ENCODE results near the gene EFL1.
"Not testable (repeated sequence)": the region's sequence is repeated elsewhere in the genome, so short reads cannot be mapped to it uniquely, and the experiment has no call there.

The EFL1 gene

GRCh38 chr15:82197733-82198594 lies 64.6 kb downstream of the EFL1 start:
- DNase-seq (ENCODE audit: low read depth in 2 of 2): peak; percentile 43 to 47

GRCh38 chr15:82196353-82196752 lies 66.2 kb downstream of the EFL1 start:
- no peak for DNase-seq (ENCODE audit: low read depth in 2 of 2)

DNA sequence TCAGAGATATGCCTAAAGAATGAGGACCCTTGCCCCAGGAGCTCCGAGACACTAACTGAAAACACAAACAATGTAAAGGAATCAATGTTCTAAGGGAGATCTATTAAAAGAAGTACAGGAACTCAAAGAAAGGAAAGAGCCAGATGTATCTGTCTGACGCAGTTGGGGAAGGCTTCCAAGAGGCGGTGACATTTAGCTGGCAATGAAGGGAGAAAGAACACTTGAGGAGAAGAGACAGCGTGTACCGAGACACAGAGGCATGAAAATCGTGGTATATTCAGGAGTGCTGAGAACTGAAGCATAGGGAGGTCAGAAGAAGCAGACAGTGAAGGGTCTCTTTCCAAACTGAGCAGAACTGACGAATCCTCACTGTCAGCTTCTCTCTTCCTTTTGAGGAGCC lies 66.7 kb downstream of the EFL1 start:
- DNase-seq (ENCODE audit: low read depth in 2 of 2): not testable (repeated sequence)

- not testable (repeated sequence) for DNase-seq (ENCODE audit: low read depth in 2 of 2)
Measured at GRCh38 chr15:82194488-82194887, 68.0 kb downstream of the EFL1 start.

GRCh38 chr15:82193435-82193834 lies 69.1 kb downstream of the EFL1 start:
- DNase-seq (ENCODE audit: low read depth in 2 of 2): not testable (repeated sequence)

GRCh38 chr15:82192394-82192793 lies 70.1 kb downstream of the EFL1 start:
- not testable (repeated sequence) for DNase-seq (ENCODE audit: low read depth in 2 of 2)

- no peak for DNase-seq (ENCODE audit: low read depth in 2 of 2)
Measured at GRCh38 chr15:82186719-82187406, 75.7 kb downstream of the EFL1 start.

GRCh38 chr15:82186161-82186560 lies 76.4 kb downstream of the EFL1 start:
- no peak for DNase-seq (ENCODE audit: low read depth in 2 of 2)

GRCh38 chr15:82184776-82185175 lies 77.8 kb downstream of the EFL1 start:
- DNase-seq (ENCODE audit: low read depth in 2 of 2): no peak

DNA sequence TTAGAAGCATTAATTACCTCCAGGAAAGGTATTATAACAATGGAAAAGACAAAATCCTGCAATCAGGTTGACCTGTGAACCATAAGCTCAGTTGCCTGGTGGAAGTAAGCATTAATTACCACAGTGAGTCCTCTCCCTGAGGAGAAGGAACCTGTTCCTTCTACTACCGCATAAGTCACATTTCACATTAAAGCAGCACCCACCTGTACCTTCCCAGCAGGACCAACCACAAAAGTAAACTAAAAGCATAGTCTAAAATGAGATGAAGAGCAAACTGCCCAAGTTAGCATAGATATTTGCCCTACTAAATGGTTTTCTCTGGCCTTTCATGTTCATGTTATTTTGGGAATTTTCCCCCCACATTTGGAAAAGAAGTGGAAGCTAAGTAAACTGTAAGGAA lies 78.2 kb downstream of the EFL1 start:
- DNase-seq (ENCODE audit: low read depth in 2 of 2): no peak

- peak; percentile 55 to 59 for DNase-seq (ENCODE audit: low read depth in 2 of 2)
Measured at GRCh38 chr15:82183121-82184031, 79.2 kb downstream of the EFL1 start.

GRCh38 chr15:82181371-82181770 lies 81.2 kb downstream of the EFL1 start:
- no peak for DNase-seq (ENCODE audit: low read depth in 2 of 2)

- DNase-seq (ENCODE audit: low read depth in 2 of 2): peak; percentile 58 to 64
Measured at GRCh38 chr15:82178061-82178460, 84.5 kb downstream of the EFL1 start.

- peak; percentile 62 to 69 for DNase-seq (ENCODE audit: low read depth in 2 of 2)
Measured at GRCh38 chr15:82177291-82178010, 85.1 kb downstream of the EFL1 start.

GRCh38 chr15:82176542-82176941 lies 86.0 kb downstream of the EFL1 start:
- DNase-seq (ENCODE audit: low read depth in 2 of 2): no peak

GRCh38 chr15:82174471-82175235 lies 87.9 kb downstream of the EFL1 start:
- DNase-seq (ENCODE audit: low read depth in 2 of 2): no peak

GRCh38 chr15:82173108-82173507 lies 89.4 kb downstream of the EFL1 start:
- DNase-seq (ENCODE audit: low read depth in 2 of 2): no peak

DNA sequence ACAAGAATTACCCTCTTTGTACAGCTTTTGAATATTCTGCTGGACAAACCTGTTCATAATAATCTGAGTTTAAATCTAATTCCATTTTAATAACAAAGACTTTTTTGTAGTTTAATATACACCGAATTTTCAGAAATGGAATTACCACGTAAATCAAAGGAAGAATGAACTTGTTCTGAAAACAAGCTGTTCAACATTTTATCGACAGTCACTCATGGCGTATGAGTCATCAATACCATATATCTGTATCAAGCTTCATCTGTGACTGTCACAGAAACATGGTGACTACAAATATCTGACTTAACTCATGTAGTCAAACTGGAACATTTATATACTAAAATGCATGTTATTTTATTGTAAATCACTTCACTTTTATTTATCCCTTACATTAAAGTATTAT lies 90.0 kb downstream of the EFL1 start:
- DNase-seq (ENCODE audit: low read depth in 2 of 2): no peak

- no peak for DNase-seq (ENCODE audit: low read depth in 2 of 2)
Measured at GRCh38 chr15:82168757-82169156, 93.8 kb downstream of the EFL1 start.

- DNase-seq (ENCODE audit: low read depth in 2 of 2): no peak
Measured at GRCh38 chr15:82168296-82168695, 94.2 kb downstream of the EFL1 start.

DNA sequence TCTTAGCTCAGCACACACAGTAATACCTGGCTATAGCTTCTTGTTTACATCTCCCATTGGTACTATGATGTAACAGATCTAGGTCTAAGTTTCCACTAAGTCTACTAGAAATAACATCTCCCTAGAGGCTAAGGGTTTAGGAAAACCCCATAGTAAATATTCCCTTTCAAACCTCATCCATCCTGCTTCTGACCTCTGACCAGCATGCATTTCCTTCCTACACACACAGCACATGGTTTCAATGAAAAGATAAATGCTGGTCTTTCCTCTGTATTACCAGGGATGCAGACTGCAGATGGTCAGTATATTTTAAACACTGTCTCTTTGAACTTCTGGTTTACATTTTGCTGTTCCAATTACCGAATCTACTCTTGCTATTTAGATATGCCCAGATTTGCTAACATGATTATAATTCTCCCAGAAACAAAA lies 96.6 kb downstream of the EFL1 start:
- no peak for DNase-seq (ENCODE audit: low read depth in 2 of 2)
